WERI-Rb-1 (cell line): Measurements from ENCODE around the gene UNC13C.

Experiments
- DNase-seq: peaks from one replicate; pipeline ENCODE4 v3.0.0-alpha.2; 2020
- H3K27ac ChIP-seq: fragments of 250-450 bp; sonication (Bioruptor Pico); 2 replicates; pipeline ENCODE4 v1.5.1; 2020; ENCODE audit warnings: mild to moderate bottlenecking, moderate library complexity
- H3K27me3 ChIP-seq: fragments of 250-450 bp; sonication (Bioruptor Pico); 2 replicates; pipeline ENCODE4 v1.5.1; 2021; ENCODE audit warnings: mild to moderate bottlenecking, low read depth, moderate library complexity; ENCODE audit not compliant: insufficient read depth, severe bottlenecking
- H3K36me3 ChIP-seq: fragments of 250-450 bp; sonication (Bioruptor Pico); 2 replicates; pipeline ENCODE4 v1.5.1; 2020; ENCODE audit warnings: mild to moderate bottlenecking, moderate library complexity
- H3K4me3 ChIP-seq: 2 replicates; pipeline ENCODE4 v1.5.1; 2011; ENCODE audit warnings: low read depth, mild to moderate bottlenecking, control low read depth, low read length
- H3K9me3 ChIP-seq: fragments of 250-450 bp; sonication (Bioruptor Pico); 2 replicates; pipeline ENCODE4 v1.5.1; 2021; ENCODE audit warnings: mild to moderate bottlenecking, moderate library complexity; ENCODE audit not compliant: severe bottlenecking
- CTCF ChIP-seq: IDR thresholded peaks from 2 replicates; pipeline ENCODE4 v1.5.1; 2011; ENCODE audit warnings: low read depth, mild to moderate bottlenecking, control low read depth, inconsistent platforms, low read length

UNC13C gene

GRCh38 chr15:54045397-54045796 is 67.2 kb downstream of the UNC13C start:
- no peak for TF ChIP-seq CTCF
- DNase-seq: no peak

DNA sequence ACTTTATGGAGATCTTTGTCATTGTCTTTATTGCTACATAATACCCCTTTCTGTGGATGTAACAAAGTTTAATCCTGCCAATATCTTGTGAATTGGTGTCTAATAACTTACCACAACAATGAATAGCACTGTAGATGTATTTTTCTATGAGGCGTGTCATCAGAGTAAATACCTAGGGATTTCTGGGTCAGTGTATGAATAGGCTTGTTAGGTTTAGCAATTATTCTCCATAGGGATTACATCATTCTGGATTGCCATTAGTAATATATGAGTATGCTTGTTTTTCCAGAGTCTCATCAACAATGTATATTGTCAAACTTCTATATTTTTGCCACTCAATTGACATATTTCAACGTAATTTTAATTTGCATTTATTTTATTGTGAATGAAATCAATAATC is 67.9 kb downstream of the UNC13C start:
- Histone ChIP-seq H3K27ac (no peak overlapping the region), H3K36me3 (no peaks in the 10 kb centered on the region), H3K27me3 (no peaks in the 10 kb centered on the region), H3K9me3 (no peaks in the 10 kb centered on the region), H3K4me3 (no peak overlapping the region)
- DNase-seq: no peak
- no peak for TF ChIP-seq CTCF

More at GRCh38 chr15:54045397-54045796, 67.2 kb downstream of the UNC13C start:
- Histone ChIP-seq H3K9me3 (no peaks in the 10 kb centered on the region), H3K27ac (no peak overlapping the region), H3K27me3 (no peaks in the 10 kb centered on the region), H3K36me3 (no peaks in the 10 kb centered on the region), H3K4me3 (no peak overlapping the region)

DNA sequence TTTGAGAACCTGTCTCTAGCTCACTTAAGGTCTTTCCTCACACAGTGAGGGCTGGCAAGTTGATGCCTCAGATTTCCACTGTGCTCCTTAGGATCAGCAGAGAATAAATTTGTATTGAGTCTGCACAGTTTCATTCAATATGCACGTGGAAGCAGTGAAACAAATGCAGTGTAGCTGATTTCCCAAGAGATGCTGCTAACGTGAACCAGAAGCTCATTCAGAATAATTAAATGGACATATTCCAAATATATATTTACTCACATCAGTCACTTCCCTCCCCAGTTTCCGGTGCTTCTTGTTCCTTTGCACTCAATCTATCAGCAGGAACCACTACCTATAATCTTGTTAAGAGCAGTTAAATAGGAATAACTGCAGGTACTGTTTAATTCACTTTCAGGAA is 86.1 kb downstream of the UNC13C start:
- DNase-seq: no peak
- H3K36me3 ChIP-seq: no peaks in the 10 kb centered on the region
- no peak for TF ChIP-seq CTCF
- no peaks in the 10 kb centered on the region for H3K27me3 ChIP-seq
- no peak overlapping the region for H3K4me3 ChIP-seq
- no peaks in the 10 kb centered on the region for H3K9me3 ChIP-seq
- H3K27ac ChIP-seq: no peak overlapping the region

- no peak for DNase-seq
- no peaks in the 10 kb centered on the region for H3K9me3 ChIP-seq
- H3K4me3 ChIP-seq: no peak overlapping the region
- no peak for TF ChIP-seq CTCF
- H3K36me3 ChIP-seq: no peaks in the 10 kb centered on the region
- H3K27ac ChIP-seq: no peak overlapping the region
- H3K27me3 ChIP-seq: no peaks in the 10 kb centered on the region
Measured at GRCh38 chr15:54066403-54066802, 88.2 kb downstream of the UNC13C start.

DNA sequence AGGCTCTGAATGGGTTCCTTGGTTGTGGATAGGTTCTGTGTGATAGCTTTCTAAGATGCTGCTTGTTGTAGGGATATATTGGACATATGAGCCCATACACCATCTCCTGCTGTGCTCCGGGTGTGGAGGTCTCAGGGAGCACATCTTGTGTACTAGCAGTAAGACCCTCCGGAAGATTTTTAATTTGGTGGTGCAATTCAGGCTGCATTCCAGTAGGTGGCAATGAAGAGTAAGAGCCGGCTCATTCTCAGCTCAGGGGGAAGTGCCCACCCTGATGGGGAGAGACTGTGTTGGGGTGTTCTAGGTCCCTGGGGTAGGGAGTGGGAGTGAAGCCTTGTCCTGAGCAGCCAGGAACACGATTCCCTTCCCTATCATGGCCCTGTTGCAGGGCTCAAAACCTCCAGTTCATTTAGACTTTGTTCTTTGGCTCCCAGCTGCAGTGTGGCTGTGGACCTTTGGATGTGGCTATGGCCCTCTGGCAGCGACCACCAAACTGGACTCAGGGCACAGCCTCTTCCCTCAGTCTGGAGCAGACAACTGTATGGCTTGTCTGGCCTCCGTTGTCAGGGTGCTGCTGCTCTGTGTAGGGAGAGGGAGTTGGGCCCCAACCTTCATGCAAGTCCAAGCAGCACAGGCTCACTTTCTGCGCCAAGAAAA is 104.7 kb downstream of the UNC13C start:
- Histone ChIP-seq H3K36me3 (no peaks in the 10 kb centered on the region), H3K4me3 (no peak overlapping the region), H3K27me3 (no peaks in the 10 kb centered on the region), H3K9me3 (no peaks in the 10 kb centered on the region), H3K27ac (no peak overlapping the region)
- DNase-seq: peak; percentile 19
- TF ChIP-seq CTCF: peak; percentile 83

GRCh38 chr15:54083501-54083900 is 105.3 kb downstream of the UNC13C start:
- Histone ChIP-seq H3K9me3 (no peaks in the 10 kb centered on the region), H3K4me3 (no peak overlapping the region), H3K27me3 (no peaks in the 10 kb centered on the region), H3K27ac (no peak overlapping the region), H3K36me3 (no peaks in the 10 kb centered on the region)
- DNase-seq: no peak
- no peak for TF ChIP-seq CTCF
